HepG2 (cell line): ENCODE measurements around the gene DRC3. TPM values are rescaled to one million over a fixed set of nuclear protein-coding genes. Genes with fewer than 3 reads are reported as not detected.

Source experiments
- ATAC-seq: fragments of 200-7000 bp; cut with Tn5 transposase; 3 replicates; pipeline ENCODE4 v1.9.1; 2020; ENCODE audit warnings: mild to moderate bottlenecking, moderate library complexity
- BruUV-seq: library from RNA; stranded (reverse); fragments of 400-500 nt; replicated peaks from 2 replicates; lab custom pipeline; 2021; lab: Mats Ljungman, UMichigan
- CTCF ChIA-PET: fragments of 300-600 bp; formaldehyde crosslinking; extraction: SDS; loops from one replicate; lab custom pipeline; 2021; ENCODE audit warnings: low total read pairs, inconsistent platforms, low intra/inter-chr PET ratio; lab: Yijun Ruan, JAX
- POLR2A ChIA-PET: fragments of 350-600 bp; sonication (Branson Sonifier 250); formaldehyde crosslinking; loops from one replicate; lab custom pipeline; 2020; ENCODE audit warnings: antibody characterized with exemption, inconsistent platforms; lab: Yijun Ruan, JAX
- DNase-seq: peaks from one replicate; pipeline ENCODE4 v3.0.0-alpha.2; 2015; ENCODE audit warnings: low spot score
- FAIRE-seq: peaks from 3 replicates; lab custom pipeline; 2011; peaks lifted over from hg19 to GRCh38; lab: Jason Lieb, UNC
- H2AFZ ChIP-seq: one replicate; pipeline ENCODE4 v1.6.1; 2011; ENCODE audit warnings: low read length, inconsistent platforms
- H3K27ac ChIP-seq: fragments of 300-600 bp; 3 replicates; pipeline ENCODE4 v1.8.0; 2011; ENCODE audit warnings: mixed run types, mild to moderate bottlenecking, mixed read lengths, low read length, inconsistent platforms; ENCODE audit not compliant: insufficient read depth; ENCODE audit errors: extremely low read length
- H3K27me3 ChIP-seq, 2 experiments: fragments of 200-600 bp in 1 of 2; 2 replicates in 1 of 2; 3 replicates in 1 of 2; pipeline versions ENCODE4 v1.6.0 to v1.8.0; 2011; ENCODE audit warnings: low read length in 2 of 2, mild to moderate bottlenecking in 2 of 2, moderate library complexity in 2 of 2, inconsistent platforms in 1 of 2; ENCODE audit not compliant: insufficient read depth in 2 of 2, control insufficient read depth in 1 of 2
- H3K36me3 ChIP-seq, 2 experiments: fragments of 200-600 bp in 1 of 2; replicated peaks in 1 of 2; 2 replicates in 1 of 2; 3 replicates in 1 of 2; pipeline versions ENCODE4 v1.5.1 to v1.8.0; 2011; ENCODE audit warnings: low read length in 2 of 2, inconsistent platforms in 1 of 2; ENCODE audit not compliant: insufficient read depth in 2 of 2, control insufficient read depth in 1 of 2
- H3K4me1 ChIP-seq: 2 replicates; pipeline ENCODE4 v1.5.1; 2012; ENCODE audit warnings: low read length, inconsistent platforms; ENCODE audit not compliant: insufficient read depth
- H3K4me2 ChIP-seq: 2 replicates; pipeline ENCODE4 v1.6.0; 2011; ENCODE audit warnings: low read depth, low read length, inconsistent platforms
- H3K4me3 ChIP-seq, 3 experiments: fragments of 200-600 bp in 1 of 3; sonication (generic), shearing (Covaris generic) in 1 of 3; replicated peaks in 1 of 3; 2 replicates each; pipeline ENCODE4 v1.5.1; 2011 to 2016; ENCODE audit warnings: low read length in 3 of 3, inconsistent platforms in 2 of 3, low read depth in 2 of 3, mild to moderate bottlenecking in 2 of 3, control low read depth in 1 of 3, mixed read lengths in 1 of 3; ENCODE audit not compliant: insufficient read depth in 1 of 3
- H3K79me2 ChIP-seq: one replicate; pipeline ENCODE4 v1.6.1; 2011; ENCODE audit warnings: low read length, inconsistent platforms; ENCODE audit not compliant: insufficient read depth
- H3K9ac ChIP-seq: 2 replicates; pipeline ENCODE4 v1.6.0; 2011; ENCODE audit warnings: mild to moderate bottlenecking, low read depth, low read length, inconsistent platforms; ENCODE audit not compliant: insufficient read depth
- H3K9me3 ChIP-seq: 2 replicates; pipeline ENCODE4 v1.5.1; 2012; ENCODE audit warnings: mild to moderate bottlenecking, low read length
- H4K20me1 ChIP-seq: 2 replicates; pipeline ENCODE4 v1.6.0; 2011; ENCODE audit warnings: inconsistent platforms, mild to moderate bottlenecking, low read length, moderate library complexity; ENCODE audit not compliant: insufficient read depth
- EED ChIP-seq: sonication (generic); formaldehyde crosslinking; IDR thresholded peaks from 2 replicates; pipeline ENCODE4 v1.5.0; 2020; ENCODE audit warnings: mild to moderate bottlenecking, missing genetic modification reagents
- GABPB1 ChIP-seq: IDR thresholded peaks from 2 replicates; pipeline ENCODE4 v1.6.1; 2016; ENCODE audit warnings: mild to moderate bottlenecking, missing genetic modification reagents, moderate library complexity, missing compliant biosample characterization
- HDAC1 ChIP-seq: sonication (generic); formaldehyde crosslinking; IDR thresholded peaks from 2 replicates; pipeline ENCODE4 v1.5.1; 2020; ENCODE audit warnings: mild to moderate bottlenecking, missing genetic modification reagents
- MAFF ChIP-seq: IDR thresholded peaks from 2 replicates; pipeline ENCODE4 v1.6.1; 2011; ENCODE audit warnings: low read depth, low read length, improper control_type of control experiment
- MAZ ChIP-seq, 2 experiments: sonication (generic) in 1 of 2; formaldehyde crosslinking in 1 of 2; IDR thresholded peaks; 2 replicates each; pipeline versions ENCODE4 v1.5.0 to v1.6.1; 2012 to 2020; ENCODE audit warnings: low read depth in 2 of 2, mild to moderate bottlenecking in 2 of 2, borderline replicate concordance in 1 of 2, improper control_type of control experiment in 1 of 2, low read length in 1 of 2, missing genetic modification reagents in 1 of 2, moderate library complexity in 1 of 2
- ONECUT2 ChIP-seq: sonication (generic); formaldehyde crosslinking; IDR thresholded peaks from 2 replicates; pipeline ENCODE4 v1.4.0; 2020; ENCODE audit warnings: missing genetic modification reagents
- RBM39 ChIP-seq: fragments of 200-400 bp; formaldehyde crosslinking; IDR thresholded peaks from one replicate; pipeline ENCODE4 v1.6.1; 2018; ENCODE audit warnings: antibody characterized with exemption, mild to moderate bottlenecking, low read depth, low read length; ENCODE audit not compliant: poor library complexity, severe bottlenecking
- RXRA ChIP-seq: sonication (generic); formaldehyde crosslinking; IDR thresholded peaks from 2 replicates; pipeline ENCODE4 v1.5.1; 2020; ENCODE audit warnings: missing genetic modification reagents
- SIN3A ChIP-seq: IDR thresholded peaks from 2 replicates; pipeline ENCODE4 v1.6.1; 2011; ENCODE audit warnings: low read depth, mild to moderate bottlenecking, control low read depth, low read length, borderline replicate concordance
- ZBTB20 ChIP-seq: sonication (generic); formaldehyde crosslinking; IDR thresholded peaks from 2 replicates; pipeline ENCODE4 v1.8.1; 2023; ENCODE audit warnings: missing genetic modification reagents, low read depth, mild to moderate bottlenecking, borderline replicate concordance
- ZFP37 ChIP-seq: sonication (generic); formaldehyde crosslinking; IDR thresholded peaks from 2 replicates; pipeline ENCODE4 v1.4.0; 2020; ENCODE audit warnings: missing genetic modification reagents, borderline replicate concordance
- ZNF296 ChIP-seq: sonication (generic); formaldehyde crosslinking; conservative IDR thresholded peaks from 2 replicates; pipeline ENCODE4 v1.5.0; 2020; ENCODE audit warnings: mild to moderate bottlenecking, missing genetic modification reagents
- ZNF30 ChIP-seq: sonication (generic); formaldehyde crosslinking; IDR thresholded peaks from 2 replicates; pipeline ENCODE4 v1.5.0; 2020; ENCODE audit warnings: mild to moderate bottlenecking, missing genetic modification reagents
- ZNF598 ChIP-seq: sonication (generic); formaldehyde crosslinking; IDR thresholded peaks from 2 replicates; pipeline ENCODE4 v1.5.1; 2020; ENCODE audit warnings: mild to moderate bottlenecking, missing genetic modification reagents, borderline replicate concordance
- ZNF747 ChIP-seq: sonication (generic); formaldehyde crosslinking; IDR thresholded peaks from 2 replicates; pipeline ENCODE4 v1.8.1; 2023; ENCODE audit warnings: missing genetic modification reagents, mild to moderate bottlenecking, borderline replicate concordance
- WGBS: methylation state at CpG from one replicate; pipeline ENCODE4 v1.1.6; 2017; ENCODE audit warnings: low lambda C conversion rate; 5-methylcytosine and 5-hydroxymethylcytosine counted together
- in situ Hi-C: cut with HindIII; loops from 2 replicates; pipeline ENCODE4 v1.10.0; 2017; ENCODE audit warnings: low pct_unique_long_range_greater_than_20kb; ENCODE audit not compliant: extremely low pct_ligation_motif_present
- intact Hi-C: fragments of 100-400 bp; cut with micrococcal nuclease; formaldehyde crosslinking; loops from one replicate; pipeline ENCODE4 v1.10.0; 2022; ENCODE audit not compliant: unreplicated experiment
- polyA plus RNA-seq, 8 experiments: library from polyadenylated mRNA; depleted of rRNA in 3 of 8; stranded (reverse) in 7 of 8; unstranded in 1 of 8; fragments of >200 nt; fragmentation: Illumina TruSeq in 4 of 8; extraction: Trizol in 4 of 8; gene quantifications; 2 replicates each; pipeline versions ENCODE4 v1.2.1 to v1.2.3, GENCODE V29; 2011 to 2016; ENCODE audit warnings: low read depth in 4 of 8, missing spikeins in 1 of 8, mixed read lengths in 1 of 8; ENCODE audit not compliant: insufficient read depth in 1 of 8
- total RNA-seq, 5 experiments: library from RNA; depleted of rRNA; stranded (reverse); fragments of >200 nt; fragmentation: Illumina TruSeq; extraction: Trizol; gene quantifications; 2 replicates each; pipeline ENCODE4 v1.2.3, GENCODE V29; 2016; ENCODE audit warnings: low read depth in 1 of 5
- TF ChIP-seq, protein P1 (sequence below): sonication (generic); formaldehyde crosslinking; IDR thresholded peaks from 2 replicates; pipeline ENCODE4 v1.4.0; 2020; ENCODE audit warnings: missing genetic modification reagents
- TF ChIP-seq, protein P2 (sequence below): IDR thresholded peaks from 2 replicates; pipeline ENCODE4 v1.6.1; 2016; ENCODE audit warnings: control low read depth

DRC3 gene
- total and polyA plus RNA-seq, 2 of the 13 experiments (the other 11 are each of a cell fraction or from before 2014, with no cell fraction given) = 0.53 to 0.87 TPM

DNA sequence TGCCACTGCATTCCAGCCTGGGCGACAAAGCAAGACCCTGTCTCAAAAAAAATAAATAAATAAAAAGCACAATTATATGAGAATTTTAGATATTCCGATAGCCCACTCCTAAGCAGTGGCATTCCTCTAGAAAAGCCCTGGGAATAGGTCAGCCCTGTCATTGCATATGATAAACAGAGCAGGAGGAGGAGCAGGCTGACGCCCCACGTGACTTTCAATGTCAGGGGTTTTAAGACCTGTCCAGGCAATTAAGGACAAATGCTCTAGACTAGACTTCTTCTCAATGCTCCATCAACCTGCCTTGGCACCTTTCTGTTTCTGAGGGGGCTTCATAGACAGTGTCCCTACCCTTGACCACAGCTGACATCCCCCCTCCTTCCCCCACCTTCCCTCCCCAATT, 8.0 kb upstream of the DRC3 start (continued):
- no peak for TF ChIP-seq RXRA (CRISPR knock-in tag)
- no peak for TF ChIP-seq EED
- TF ChIP-seq MAZ (IDR thresholded peaks at IDR 0.05; ENCODE audit: borderline replicate concordance, low read depth, low read length) = no peak
- TF ChIP-seq MAZ (CRISPR knock-in tag; IDR thresholded peaks at IDR 0.05; ENCODE audit: low read depth) = no peak

DNA sequence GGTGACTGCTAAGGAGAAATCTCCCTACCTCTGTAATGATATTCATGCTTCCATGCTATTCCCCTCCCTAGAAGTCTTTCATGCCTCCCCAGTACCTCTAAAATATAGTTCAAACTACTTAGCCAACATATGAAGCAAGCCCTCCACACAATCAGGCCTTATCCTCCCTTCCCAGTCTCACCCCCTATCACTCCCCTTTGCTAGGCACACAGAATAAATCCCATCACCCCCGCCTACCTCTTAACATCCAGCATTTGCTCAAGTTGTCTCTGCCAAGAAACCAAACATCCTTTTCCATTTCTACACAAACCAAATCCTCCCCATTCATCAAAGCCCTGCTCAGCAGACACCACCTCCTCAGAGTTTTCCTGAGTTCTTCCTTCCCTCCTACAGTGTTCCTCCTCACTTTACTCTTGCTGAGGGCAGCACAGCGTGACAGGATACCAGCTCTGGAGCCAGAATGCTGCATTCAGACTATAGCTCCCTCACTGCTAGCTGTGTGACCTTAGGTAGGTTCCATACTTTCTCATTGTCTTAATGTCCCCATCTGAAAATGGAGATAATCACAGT, 7.4 kb upstream of the DRC3 start:
- FAIRE-seq (no peak), ATAC-seq (no peak), DNase-seq (no peak)
- Histone ChIP-seq H3K4me1 (peaks cover 7% of the 10 kb centered on the region), H3K36me3 (no peaks in the 10 kb centered on the region), H4K20me1 (no peaks in the 10 kb centered on the region), H3K27me3 (no peaks in the 10 kb centered on the region), H3K9ac (no peak overlapping the region), H3K4me3 (no peak overlapping the region), H3K4me2 (no peak overlapping the region), H3K79me2 (no peaks in the 10 kb centered on the region), H3K9me3 (no peaks in the 10 kb centered on the region), H3K27ac (no peak overlapping the region), H2AFZ (no peak overlapping the region)
- ChIA-PET POLR2A (no interaction called here), CTCF (no interaction called here)
- in situ Hi-C loops (no loop called here), intact Hi-C loops (no loop called here)
- BruUV-seq = no TSS peak
- WGBS = 92% methylated on average over 2 of the region's 2 CpGs
- TF ChIP-seq, protein P1, sequence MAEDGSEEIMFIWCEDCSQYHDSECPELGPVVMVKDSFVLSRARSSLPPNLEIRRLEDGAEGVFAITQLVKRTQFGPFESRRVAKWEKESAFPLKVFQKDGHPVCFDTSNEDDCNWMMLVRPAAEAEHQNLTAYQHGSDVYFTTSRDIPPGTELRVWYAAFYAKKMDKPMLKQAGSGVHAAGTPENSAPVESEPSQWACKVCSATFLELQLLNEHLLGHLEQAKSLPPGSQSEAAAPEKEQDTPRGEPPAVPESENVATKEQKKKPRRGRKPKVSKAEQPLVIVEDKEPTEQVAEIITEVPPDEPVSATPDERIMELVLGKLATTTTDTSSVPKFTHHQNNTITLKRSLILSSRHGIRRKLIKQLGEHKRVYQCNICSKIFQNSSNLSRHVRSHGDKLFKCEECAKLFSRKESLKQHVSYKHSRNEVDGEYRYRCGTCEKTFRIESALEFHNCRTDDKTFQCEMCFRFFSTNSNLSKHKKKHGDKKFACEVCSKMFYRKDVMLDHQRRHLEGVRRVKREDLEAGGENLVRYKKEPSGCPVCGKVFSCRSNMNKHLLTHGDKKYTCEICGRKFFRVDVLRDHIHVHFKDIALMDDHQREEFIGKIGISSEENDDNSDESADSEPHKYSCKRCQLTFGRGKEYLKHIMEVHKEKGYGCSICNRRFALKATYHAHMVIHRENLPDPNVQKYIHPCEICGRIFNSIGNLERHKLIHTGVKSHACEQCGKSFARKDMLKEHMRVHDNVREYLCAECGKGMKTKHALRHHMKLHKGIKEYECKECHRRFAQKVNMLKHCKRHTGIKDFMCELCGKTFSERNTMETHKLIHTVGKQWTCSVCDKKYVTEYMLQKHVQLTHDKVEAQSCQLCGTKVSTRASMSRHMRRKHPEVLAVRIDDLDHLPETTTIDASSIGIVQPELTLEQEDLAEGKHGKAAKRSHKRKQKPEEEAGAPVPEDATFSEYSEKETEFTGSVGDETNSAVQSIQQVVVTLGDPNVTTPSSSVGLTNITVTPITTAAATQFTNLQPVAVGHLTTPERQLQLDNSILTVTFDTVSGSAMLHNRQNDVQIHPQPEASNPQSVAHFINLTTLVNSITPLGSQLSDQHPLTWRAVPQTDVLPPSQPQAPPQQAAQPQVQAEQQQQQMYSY (CRISPR knock-in tag) = no peak
- TF ChIP-seq RBM39 (no peak), ZNF747 (CRISPR knock-in tag) (no peak), MAFF (no peak), GABPB1 (CRISPR knock-in tag) (no peak), ZNF296 (no peak), HDAC1 (CRISPR knock-in tag) (no peak), SIN3A (no peak), ZNF598 (CRISPR knock-in tag) (no peak), ZFP37 (no peak), ZNF30 (CRISPR knock-in tag) (no peak), ZBTB20 (CRISPR knock-in tag) (no peak), ONECUT2 (no peak), MAZ (IDR thresholded peaks at IDR 0.05; ENCODE audit: borderline replicate concordance, low read depth, low read length) (no peak), MAZ (CRISPR knock-in tag; IDR thresholded peaks at IDR 0.05; ENCODE audit: low read depth) (no peak)
- TF ChIP-seq, protein P2, sequence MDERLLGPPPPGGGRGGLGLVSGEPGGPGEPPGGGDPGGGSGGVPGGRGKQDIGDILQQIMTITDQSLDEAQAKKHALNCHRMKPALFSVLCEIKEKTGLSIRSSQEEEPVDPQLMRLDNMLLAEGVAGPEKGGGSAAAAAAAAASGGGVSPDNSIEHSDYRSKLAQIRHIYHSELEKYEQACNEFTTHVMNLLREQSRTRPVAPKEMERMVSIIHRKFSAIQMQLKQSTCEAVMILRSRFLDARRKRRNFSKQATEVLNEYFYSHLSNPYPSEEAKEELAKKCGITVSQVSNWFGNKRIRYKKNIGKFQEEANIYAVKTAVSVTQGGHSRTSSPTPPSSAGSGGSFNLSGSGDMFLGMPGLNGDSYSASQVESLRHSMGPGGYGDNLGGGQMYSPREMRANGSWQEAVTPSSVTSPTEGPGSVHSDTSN = no peak
